Natural killer cell (primary cell): ENCODE data around the gene HIF1A. TPM values are rescaled to one million over a fixed set of nuclear protein-coding genes. Genes with fewer than 3 reads are reported as not detected.
"Not testable (repeated sequence)": the region's sequence is repeated elsewhere in the genome, so short reads cannot be mapped to it uniquely, and the experiment has no call there.

Experiments
- ATAC-seq, 3 donors: fragments of 150-1000 bp in 2 of 3; fragments of 200-7000 bp in 1 of 3; cut with Tn5 transposase; 1 replicate in 1 of 3; 2 replicates in 2 of 3; pipeline ENCODE4 v1.10.0; 2021; ENCODE audit warnings: mild to moderate bottlenecking in 2 of 3, moderate library complexity in 2 of 3
- DNase-seq, 2 donors: peaks; one replicate each; pipeline versions ENCODE4 v3.0.0 to v3.0.0-alpha.2; 2013 to 2021; ENCODE audit warnings: mixed read lengths in 1 of 2
- H3K27ac ChIP-seq: one replicate; pipeline ENCODE4 v1.5.1; 2013; ENCODE audit warnings: mild to moderate bottlenecking, low read length
- H3K27me3 ChIP-seq: one replicate; pipeline ENCODE4 v1.6.1; 2013; ENCODE audit warnings: low read length; ENCODE audit not compliant: control insufficient read depth, insufficient read depth
- H3K36me3 ChIP-seq: one replicate; pipeline ENCODE4 v1.6.1; 2013; ENCODE audit warnings: low read length; ENCODE audit not compliant: control insufficient read depth, insufficient read depth
- H3K4me1 ChIP-seq: one replicate; pipeline ENCODE4 v1.6.1; 2013; ENCODE audit warnings: low read length; ENCODE audit not compliant: control insufficient read depth, insufficient read depth
- H3K4me3 ChIP-seq: one replicate; pipeline ENCODE4 v1.5.1; 2013; ENCODE audit warnings: low read length
- H3K9me3 ChIP-seq: one replicate; pipeline ENCODE4 v1.6.1; 2013; ENCODE audit warnings: low read length; ENCODE audit not compliant: control insufficient read depth, insufficient read depth
- H3K27ac Mint-ChIP-seq, 2 donors: one replicate each; pipeline ENCODE4 v1.8.0; 2022; ENCODE audit warnings: mild to moderate bottlenecking in 2 of 2, mixed read lengths in 2 of 2, moderate library complexity in 1 of 2
- H3K27me3 Mint-ChIP-seq, 2 donors: one replicate each; pipeline ENCODE4 v1.8.0; 2022; ENCODE audit warnings: low read depth in 2 of 2, mixed read lengths in 2 of 2
- H3K36me3 Mint-ChIP-seq: one replicate; pipeline ENCODE4 v1.8.0; 2022; ENCODE audit warnings: mixed read lengths
- H3K4me1 Mint-ChIP-seq, 2 donors: one replicate each; pipeline ENCODE4 v1.8.0; 2022; ENCODE audit warnings: mixed read lengths in 2 of 2
- H3K4me3 Mint-ChIP-seq: one replicate; pipeline ENCODE4 v1.8.0; 2022; ENCODE audit warnings: mild to moderate bottlenecking, moderate library complexity, mixed read lengths
- H3K9me3 Mint-ChIP-seq, 2 donors: one replicate each; pipeline ENCODE4 v1.8.0; 2022; ENCODE audit warnings: mixed read lengths in 2 of 2
- WGBS: methylation state at CpG from one replicate; pipeline ENCODE4 v1.1.7; 2013; ENCODE audit warnings: missing lambda C conversion rate; ENCODE audit not compliant: insufficient coverage; 5-methylcytosine and 5-hydroxymethylcytosine counted together
- intact Hi-C: fragments of 100-400 bp; cut with micrococcal nuclease; formaldehyde crosslinking; loops from one replicate; pipeline ENCODE4 v1.14.2; 2022
- total RNA-seq, 4 donors: library from RNA; stranded (reverse); fragments of 120-200 nt in 1 of 4; gene quantifications; one replicate each; pipeline versions ENCODE4 v1.2.3 to v1.2.4, GENCODE V29; 2013 to 2022
- TF ChIP-seq, protein P1 (sequence below): fragments of 200-600 bp; IDR thresholded peaks from one replicate; pipeline ENCODE4 v1.8.0; 2022; ENCODE audit warnings: antibody characterized with exemption

HIF1A gene
- total RNA-seq, 3 donors from 2014 or later (not counting 1 experiment from before 2014, with no cell fraction given), result 174 to 184 (median 177) TPM

DNA sequence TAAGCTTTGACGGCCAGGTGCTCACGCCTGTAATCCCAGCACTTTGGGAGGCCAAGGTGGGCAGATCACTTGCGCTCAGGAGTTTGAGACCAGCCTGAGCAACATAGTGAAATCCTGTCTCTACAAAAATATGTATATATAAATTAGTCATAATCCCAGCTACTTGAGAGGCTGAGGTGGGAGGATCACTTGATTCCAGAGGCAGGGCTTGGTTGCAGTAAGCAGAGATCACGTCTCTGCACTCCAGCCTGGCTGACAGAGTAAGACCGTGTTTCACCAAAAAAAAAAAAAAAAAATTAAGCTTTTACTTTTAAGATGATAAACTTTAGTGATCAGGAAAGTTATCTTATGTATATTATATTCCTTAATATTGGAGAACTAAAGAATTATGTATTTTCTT, 48.9 kb downstream of the HIF1A start:
- no peak for DNase-seq
- no peak overlapping the region for H3K27ac ChIP-seq
- peaks cover 9% of the 10 kb centered on the region for H3K36me3 Mint-ChIP-seq
- H3K4me1 Mint-ChIP-seq, result no peaks in the 10 kb centered on the region
- no peaks in the 10 kb centered on the region for H3K9me3 ChIP-seq
- H3K9me3 Mint-ChIP-seq, result no peaks in the 10 kb centered on the region
- intact Hi-C loops, result loop anchor here (10.0 kb wide), 1 partner anchor 49 kb away; the partner anchor contains the start of gene HIF1A
- TF ChIP-seq, protein P1, sequence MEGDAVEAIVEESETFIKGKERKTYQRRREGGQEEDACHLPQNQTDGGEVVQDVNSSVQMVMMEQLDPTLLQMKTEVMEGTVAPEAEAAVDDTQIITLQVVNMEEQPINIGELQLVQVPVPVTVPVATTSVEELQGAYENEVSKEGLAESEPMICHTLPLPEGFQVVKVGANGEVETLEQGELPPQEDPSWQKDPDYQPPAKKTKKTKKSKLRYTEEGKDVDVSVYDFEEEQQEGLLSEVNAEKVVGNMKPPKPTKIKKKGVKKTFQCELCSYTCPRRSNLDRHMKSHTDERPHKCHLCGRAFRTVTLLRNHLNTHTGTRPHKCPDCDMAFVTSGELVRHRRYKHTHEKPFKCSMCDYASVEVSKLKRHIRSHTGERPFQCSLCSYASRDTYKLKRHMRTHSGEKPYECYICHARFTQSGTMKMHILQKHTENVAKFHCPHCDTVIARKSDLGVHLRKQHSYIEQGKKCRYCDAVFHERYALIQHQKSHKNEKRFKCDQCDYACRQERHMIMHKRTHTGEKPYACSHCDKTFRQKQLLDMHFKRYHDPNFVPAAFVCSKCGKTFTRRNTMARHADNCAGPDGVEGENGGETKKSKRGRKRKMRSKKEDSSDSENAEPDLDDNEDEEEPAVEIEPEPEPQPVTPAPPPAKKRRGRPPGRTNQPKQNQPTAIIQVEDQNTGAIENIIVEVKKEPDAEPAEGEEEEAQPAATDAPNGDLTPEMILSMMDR, result no peak
- H3K27me3 ChIP-seq, result no peaks in the 10 kb centered on the region
- no peak overlapping the region for H3K4me3 Mint-ChIP-seq
- ATAC-seq, result no peak
- WGBS, result 98% methylated on average over 3 of the region's 5 CpGs
- H3K27ac Mint-ChIP-seq, result no peak overlapping the region
- no peaks in the 10 kb centered on the region for H3K27me3 Mint-ChIP-seq
- H3K36me3 ChIP-seq, result peaks cover 59% of the 10 kb centered on the region
- H3K4me1 ChIP-seq, result no peaks in the 10 kb centered on the region
- no peak overlapping the region for H3K4me3 ChIP-seq

DNA sequence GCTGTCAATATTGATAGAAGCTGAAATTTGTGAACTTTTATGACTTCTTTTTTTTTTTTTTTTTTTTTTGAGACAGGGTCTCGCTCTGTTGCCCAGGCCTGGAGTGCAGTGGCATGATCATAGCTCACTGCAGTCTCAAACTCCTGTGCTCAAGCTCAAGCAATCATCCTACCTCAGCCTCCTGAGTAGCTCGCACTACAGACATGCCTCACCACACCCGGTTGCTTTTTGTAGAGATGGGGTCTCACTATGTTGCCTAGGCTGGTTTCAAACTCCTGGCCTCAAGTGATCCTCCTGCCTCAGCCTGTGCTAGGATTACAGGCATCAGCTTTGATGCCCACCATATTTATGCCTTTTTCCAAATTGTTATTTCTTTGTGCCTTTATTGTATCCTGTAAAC, 51.0 kb downstream of the HIF1A start:
- not testable (repeated sequence) for H3K4me1 ChIP-seq, H3K4me3 ChIP-seq, H3K4me1 Mint-ChIP-seq, H3K27me3 Mint-ChIP-seq, DNase-seq, H3K9me3 Mint-ChIP-seq, H3K4me3 Mint-ChIP-seq, H3K36me3 Mint-ChIP-seq, H3K9me3 ChIP-seq, H3K27ac ChIP-seq, ATAC-seq, H3K27me3 ChIP-seq
- H3K27ac Mint-ChIP-seq, result peak overlapping the region in 1 of 2 donors; percentile 54
- peaks cover 51% of the 10 kb centered on the region for H3K36me3 ChIP-seq
- intact Hi-C loops, result loop anchor here (10.0 kb wide), 1 partner anchor 52 kb away; the partner anchor contains the start of gene HIF1A
- WGBS, result 100% methylated on average over 3 of the region's 3 CpGs

DNA sequence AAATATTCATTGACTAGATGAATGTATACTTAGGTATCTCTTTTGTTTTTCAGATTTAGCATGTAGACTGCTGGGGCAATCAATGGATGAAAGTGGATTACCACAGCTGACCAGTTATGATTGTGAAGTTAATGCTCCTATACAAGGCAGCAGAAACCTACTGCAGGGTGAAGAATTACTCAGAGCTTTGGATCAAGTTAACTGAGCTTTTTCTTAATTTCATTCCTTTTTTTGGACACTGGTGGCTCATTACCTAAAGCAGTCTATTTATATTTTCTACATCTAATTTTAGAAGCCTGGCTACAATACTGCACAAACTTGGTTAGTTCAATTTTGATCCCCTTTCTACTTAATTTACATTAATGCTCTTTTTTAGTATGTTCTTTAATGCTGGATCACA, 51.6 kb downstream of the HIF1A start:
- no peak for ATAC-seq
- no peak overlapping the region for H3K27ac ChIP-seq
- intact Hi-C loops, result loop anchor here (10.0 kb wide), 1 partner anchor 52 kb away; the partner anchor contains the start of gene HIF1A
- H3K9me3 ChIP-seq, result no peaks in the 10 kb centered on the region
- no peaks in the 10 kb centered on the region for H3K27me3 ChIP-seq
- peaks cover 6 to 9% of the 10 kb centered on the region in 2 donors for H3K4me1 Mint-ChIP-seq
- TF ChIP-seq, protein P1, result no peak
- no peaks in the 10 kb centered on the region for H3K27me3 Mint-ChIP-seq
- no peak overlapping the region for H3K4me3 ChIP-seq
- H3K4me1 ChIP-seq, result peaks cover 3% of the 10 kb centered on the region
- H3K36me3 Mint-ChIP-seq, result peaks cover 9% of the 10 kb centered on the region
- no peaks in the 10 kb centered on the region for H3K9me3 Mint-ChIP-seq
- H3K36me3 ChIP-seq, result peaks cover 45% of the 10 kb centered on the region
- peak overlapping the region in 1 of 2 donors; percentile 54 for H3K27ac Mint-ChIP-seq
- DNase-seq, result no peak
- H3K4me3 Mint-ChIP-seq, result no peak overlapping the region

DNA sequence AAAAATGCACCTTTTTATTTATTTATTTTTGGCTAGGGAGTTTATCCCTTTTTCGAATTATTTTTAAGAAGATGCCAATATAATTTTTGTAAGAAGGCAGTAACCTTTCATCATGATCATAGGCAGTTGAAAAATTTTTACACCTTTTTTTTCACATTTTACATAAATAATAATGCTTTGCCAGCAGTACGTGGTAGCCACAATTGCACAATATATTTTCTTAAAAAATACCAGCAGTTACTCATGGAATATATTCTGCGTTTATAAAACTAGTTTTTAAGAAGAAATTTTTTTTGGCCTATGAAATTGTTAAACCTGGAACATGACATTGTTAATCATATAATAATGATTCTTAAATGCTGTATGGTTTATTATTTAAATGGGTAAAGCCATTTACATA, 52.0 kb downstream of the HIF1A start:
- no peaks in the 10 kb centered on the region for H3K9me3 ChIP-seq
- peaks cover 3% of the 10 kb centered on the region for H3K4me1 ChIP-seq
- Mint-ChIP-seq H3K27me3 (no peaks in the 10 kb centered on the region), H3K36me3 (peaks cover 9% of the 10 kb centered on the region), H3K27ac (peak overlapping the region in 1 of 2 donors; percentile 54), H3K4me3 (no peak overlapping the region), H3K9me3 (no peaks in the 10 kb centered on the region), H3K4me1 (peaks cover 6 to 9% of the 10 kb centered on the region in 2 donors)
- DNase-seq (no peak), ATAC-seq (no peak)
- intact Hi-C loops, result loop anchor here (10.0 kb wide), 1 partner anchor 53 kb away; the partner anchor contains the start of gene HIF1A
- H3K27ac ChIP-seq, result no peak overlapping the region
- H3K27me3 ChIP-seq, result no peaks in the 10 kb centered on the region
- H3K36me3 ChIP-seq, result peaks cover 41% of the 10 kb centered on the region
- H3K4me3 ChIP-seq, result no peak overlapping the region
- TF ChIP-seq, protein P1, result no peak
- no CpG with 5 or more reads among the region's 3 CpGs for WGBS
